ENCODE data around the gene NTN1. TPM values are rescaled to one million over a fixed set of nuclear protein-coding genes. Genes with fewer than 3 reads are reported as not detected.

The NTN1 gene
- total RNA-seq, 1 donor = 1.1 TPM

GRCh38 chr17:9032151-9032550 lies 10.8 kb downstream of the NTN1 start:
- no peak for DNase-seq (ENCODE audit: low read depth in 2 of 3, low spot score in 2 of 3)

DNA sequence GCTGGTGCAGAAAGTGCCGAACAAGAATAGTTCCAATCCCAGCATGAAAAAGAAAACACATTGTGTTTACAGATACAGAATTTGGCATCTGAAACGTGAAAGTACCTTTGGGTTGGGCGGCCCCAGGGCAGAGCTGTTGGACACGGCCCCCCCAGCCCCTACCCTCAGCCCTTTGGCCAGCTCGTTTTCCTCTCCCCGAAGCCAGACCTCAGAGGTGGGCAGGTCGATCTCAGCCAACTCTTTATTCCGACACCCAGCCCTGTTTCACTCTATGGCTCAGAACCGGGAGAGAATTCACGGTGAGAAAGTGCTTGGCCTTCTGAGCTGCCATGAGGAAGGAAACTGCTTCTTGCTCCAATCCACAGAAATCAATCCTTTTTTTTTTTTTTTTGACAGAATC lies 11.3 kb downstream of the NTN1 start:
- no peak for DNase-seq (ENCODE audit: low read depth in 2 of 3, low spot score in 2 of 3)

GRCh38 chr17:9035249-9035648 lies 13.9 kb downstream of the NTN1 start:
- DNase-seq (ENCODE audit: low read depth in 2 of 3, low spot score in 2 of 3) = no peak

DNA sequence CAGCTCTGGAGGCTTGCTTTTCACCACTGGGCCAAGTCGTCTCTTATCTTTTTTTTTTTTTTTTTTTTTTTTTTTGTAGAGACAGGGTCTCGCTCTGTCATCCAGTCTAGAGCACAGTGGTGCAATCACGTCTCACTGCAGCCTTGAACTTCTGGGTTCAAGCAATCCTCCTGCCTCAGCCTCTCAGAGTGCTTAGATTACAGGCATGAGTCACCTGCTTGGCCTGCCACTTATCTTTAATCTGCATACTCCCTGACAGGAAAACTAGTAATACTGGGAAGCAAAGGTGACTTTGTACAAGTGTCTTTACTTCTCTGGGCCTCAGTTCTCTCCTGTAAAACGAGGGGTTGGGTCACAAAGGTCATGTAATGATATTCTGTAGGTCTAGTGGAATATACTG lies 15.0 kb downstream of the NTN1 start:
- no peak for DNase-seq (ENCODE audit: low read depth in 2 of 3, low spot score in 2 of 3)

DNA sequence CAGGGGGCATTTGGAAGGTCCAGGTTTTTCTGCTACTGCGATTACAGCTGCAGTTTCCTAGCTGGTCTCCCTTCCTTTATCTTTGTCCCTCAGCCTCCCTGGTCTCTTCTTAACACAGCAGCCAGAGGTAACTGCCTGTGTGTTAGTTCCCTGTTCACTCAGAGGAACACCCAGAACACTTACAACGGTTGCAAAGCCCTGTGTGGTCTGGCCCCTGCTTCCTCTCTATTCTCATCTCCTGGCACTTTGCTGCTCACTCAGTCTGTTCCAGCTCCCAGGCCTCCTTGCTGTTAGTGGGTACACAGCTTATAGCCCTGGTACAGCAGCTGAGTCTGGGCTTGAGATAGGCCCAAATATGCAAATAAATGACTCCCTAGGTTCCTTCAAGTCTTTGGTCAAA lies 16.4 kb downstream of the NTN1 start:
- DNase-seq (ENCODE audit: low read depth in 2 of 3, low spot score in 2 of 3) = peak in 2 of 3 donors; percentile 23 to 49

GRCh38 chr17:9038380-9038779 lies 17.1 kb downstream of the NTN1 start:
- DNase-seq (ENCODE audit: low read depth in 2 of 3, low spot score in 2 of 3) = no peak

GRCh38 chr17:9044772-9045463 lies 23.6 kb downstream of the NTN1 start:
- DNase-seq (ENCODE audit: low read depth in 2 of 3, low spot score in 2 of 3) = no peak

GRCh38 chr17:9050801-9051401 lies 29.6 kb downstream of the NTN1 start:
- DNase-seq (ENCODE audit: low read depth in 2 of 3, low spot score in 2 of 3) = no peak

DNA sequence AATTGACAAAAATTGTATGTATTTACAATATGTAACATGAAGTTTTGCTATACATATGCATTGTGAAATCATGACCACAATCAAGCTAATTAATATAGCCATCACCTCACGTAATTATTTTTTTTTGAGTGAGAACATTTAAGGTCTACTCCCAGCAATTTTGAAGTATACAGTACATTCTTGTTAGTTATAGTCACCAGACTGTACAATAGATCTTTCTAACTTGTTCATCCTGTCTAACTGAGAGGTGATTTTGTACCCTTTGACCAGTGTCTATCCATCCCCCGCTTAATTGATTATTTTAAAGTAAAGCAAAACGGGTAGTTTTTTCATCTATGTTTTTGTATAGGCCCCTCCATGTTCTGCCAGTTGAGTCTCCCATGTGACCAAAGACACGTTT lies 30.3 kb downstream of the NTN1 start:
- DNase-seq (ENCODE audit: low read depth in 2 of 3, low spot score in 2 of 3) = no peak

- no peak for DNase-seq (ENCODE audit: low read depth in 2 of 3, low spot score in 2 of 3)
Measured at GRCh38 chr17:9052921-9053320, 31.6 kb downstream of the NTN1 start.

DNA sequence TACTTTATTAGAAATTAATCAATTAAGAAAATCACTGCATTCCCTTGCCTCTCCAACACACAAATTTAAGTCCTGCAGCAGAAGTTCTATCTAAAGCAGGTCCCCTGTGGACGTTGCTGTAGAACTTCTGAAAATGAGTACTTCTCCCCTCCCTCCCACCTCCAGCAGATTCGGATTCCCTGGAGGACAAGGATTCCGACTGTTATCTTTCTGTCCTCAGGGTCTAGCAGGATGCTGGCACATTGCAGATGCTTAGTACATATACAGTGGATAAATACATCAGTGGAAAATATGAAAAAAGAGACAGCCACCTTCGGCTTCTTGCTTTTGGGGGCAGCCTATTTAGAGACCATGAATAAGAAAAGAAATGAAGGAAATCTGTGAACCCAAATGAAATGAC lies 32.1 kb downstream of the NTN1 start:
- no peak for DNase-seq (ENCODE audit: low read depth in 2 of 3, low spot score in 2 of 3)

GRCh38 chr17:9054126-9054975 lies 33.0 kb downstream of the NTN1 start:
- no peak for DNase-seq (ENCODE audit: low read depth in 2 of 3, low spot score in 2 of 3)

- DNase-seq (ENCODE audit: low read depth in 2 of 3, low spot score in 2 of 3) = no peak
Measured at GRCh38 chr17:9055281-9055680, 34.0 kb downstream of the NTN1 start.

DNA sequence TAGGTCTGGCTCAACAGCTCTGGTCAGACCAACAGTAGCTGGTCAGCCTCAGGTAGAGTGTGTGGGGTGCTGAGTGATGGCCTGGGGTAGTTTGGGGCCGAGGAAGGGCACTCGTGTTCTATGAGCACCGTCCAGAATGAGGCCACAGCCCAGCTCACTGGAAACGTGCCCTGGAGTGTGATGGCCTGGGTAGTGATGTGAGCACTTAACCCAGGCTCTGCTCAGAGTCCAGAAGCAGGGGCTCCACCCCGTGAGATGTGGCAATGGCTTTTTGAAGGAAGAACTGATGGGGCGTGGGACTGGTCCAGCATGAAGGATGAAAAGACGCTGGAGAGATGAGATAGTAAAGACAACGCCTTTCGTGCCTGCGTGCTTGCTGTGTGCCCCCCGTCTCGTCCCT lies 35.3 kb downstream of the NTN1 start:
- no peak for DNase-seq (ENCODE audit: low read depth in 2 of 3, low spot score in 2 of 3)

GRCh38 chr17:9057310-9057709 lies 36.0 kb downstream of the NTN1 start:
- no peak for DNase-seq (ENCODE audit: low read depth in 2 of 3, low spot score in 2 of 3)

DNA sequence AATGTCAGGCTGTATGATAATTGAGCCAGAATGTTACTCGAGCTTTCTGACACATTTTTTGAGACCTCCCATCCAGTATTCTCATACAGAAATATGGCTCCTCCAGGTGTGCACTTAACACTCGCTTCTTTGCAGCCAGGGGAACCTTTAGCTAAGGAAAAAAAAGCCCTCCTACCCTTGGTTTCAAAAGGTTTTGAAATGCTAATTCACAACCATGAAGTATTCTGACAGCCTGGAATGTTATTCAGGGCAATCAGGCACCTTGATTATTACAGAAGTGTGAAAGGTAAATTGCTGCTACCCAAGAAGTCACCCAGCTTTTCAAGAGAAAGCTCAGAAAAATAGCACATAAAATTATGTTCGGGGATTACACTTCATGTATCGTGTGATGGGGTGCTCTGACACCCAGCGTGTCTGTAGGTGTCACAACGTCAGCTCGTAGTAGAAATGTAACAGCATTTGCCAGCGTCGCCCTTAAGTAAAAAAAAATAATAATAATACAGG lies 41.1 kb downstream of the NTN1 start:
- no peak for DNase-seq (ENCODE audit: low read depth in 2 of 3, low spot score in 2 of 3)

- no peak for DNase-seq (ENCODE audit: low read depth in 2 of 3, low spot score in 2 of 3)
Measured at GRCh38 chr17:9064311-9064834, 43.1 kb downstream of the NTN1 start.

- no peak for DNase-seq (ENCODE audit: low read depth in 2 of 3, low spot score in 2 of 3)
Measured at GRCh38 chr17:9071016-9071415, 49.7 kb downstream of the NTN1 start.

GRCh38 chr17:9071811-9072498 lies 50.6 kb downstream of the NTN1 start:
- DNase-seq (ENCODE audit: low read depth in 2 of 3, low spot score in 2 of 3) = no peak

DNA sequence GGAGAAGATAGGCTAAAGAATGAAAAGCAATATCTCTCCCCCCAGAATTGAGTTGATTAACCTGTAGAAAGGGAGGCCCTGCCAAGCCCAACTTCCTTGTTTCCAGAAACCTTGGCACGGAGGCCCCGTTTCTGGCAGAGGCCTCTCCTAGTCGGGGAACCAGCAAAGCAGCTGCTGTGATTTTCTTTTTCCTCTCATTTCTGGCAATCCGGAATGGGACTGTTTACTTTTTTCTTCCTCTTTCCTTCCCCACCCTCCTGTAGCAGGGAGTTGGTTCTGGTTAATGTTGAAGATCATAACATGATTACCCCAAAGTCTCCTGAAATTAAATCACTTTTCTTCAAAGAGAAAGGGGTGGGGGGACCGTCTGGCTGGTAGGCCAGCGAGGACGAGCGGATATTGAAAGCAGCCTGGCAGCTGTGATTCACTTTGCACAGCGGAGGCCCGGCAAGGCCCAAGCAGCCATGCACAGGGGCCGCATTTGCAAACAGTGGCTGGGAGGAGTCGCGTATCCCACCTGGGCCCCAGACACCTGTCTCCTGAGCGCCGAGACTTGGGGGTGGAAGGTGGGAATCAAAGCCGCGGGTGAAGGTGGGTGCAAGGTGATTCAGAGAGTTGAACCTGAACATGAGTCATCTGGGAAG lies 51.5 kb downstream of the NTN1 start:
- DNase-seq (ENCODE audit: low read depth in 2 of 3, low spot score in 2 of 3) = no peak
